Panc1 (cell line): Measurements from ENCODE around the gene METTL6.

Source experiments
- CTCF ChIP-seq: fragments of 450-650 bp; IDR thresholded peaks from 2 replicates; pipeline ENCODE4 v1.5.1; 2017; ENCODE audit warnings: mild to moderate bottlenecking
- TCF7L2 ChIP-seq: IDR thresholded peaks from 2 replicates; pipeline ENCODE4 v1.6.1; 2011; ENCODE audit warnings: mild to moderate bottlenecking, low read depth, low read length, inconsistent platforms

GRCh38 chr3:15434756-15435155 is 7.4 kb upstream of the METTL6 start:
- TF ChIP-seq CTCF: no peak
- TF ChIP-seq TCF7L2: no peak
